ENCODE data around the gene FAM8A1. TPM values are rescaled to one million over a fixed set of nuclear protein-coding genes. Genes with fewer than 3 reads are reported as not detected.

FAM8A1 gene
- total RNA-seq = 29.7 and 31.5 TPM in 2 replicates

DNA sequence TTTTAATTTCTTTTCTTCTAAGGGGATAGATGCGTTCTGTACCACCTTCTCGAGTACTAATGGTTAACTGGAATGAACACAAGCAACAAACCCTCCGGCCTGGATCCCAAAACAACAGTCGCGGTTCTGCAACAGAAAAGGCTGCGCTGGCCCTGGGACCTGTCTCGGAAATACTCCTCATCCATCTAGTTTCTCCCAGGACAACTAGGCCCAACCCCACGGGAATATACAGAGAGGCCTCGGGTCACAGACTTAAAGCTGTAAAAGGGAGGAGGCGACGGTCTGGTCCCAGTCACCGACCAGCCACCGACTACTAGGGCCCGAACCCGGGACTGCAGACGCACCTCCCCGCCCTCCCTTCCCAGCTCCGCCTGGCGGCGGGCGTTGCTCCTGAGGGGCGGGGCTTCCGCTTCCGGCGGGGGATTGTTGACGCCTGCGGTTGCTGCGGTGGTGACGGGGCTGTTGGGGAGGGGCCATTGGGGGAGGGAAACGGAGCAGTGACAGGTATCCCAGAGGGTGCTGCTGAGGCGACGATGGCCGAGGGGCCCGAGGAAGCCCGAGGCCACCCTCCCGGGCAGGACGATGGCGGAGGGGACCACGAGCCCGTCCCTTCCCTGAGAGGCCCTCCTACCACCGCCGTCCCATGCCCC lies at the start of gene FAM8A1:
Gene FAM8A1 (plus strand): TSS at position 426 of the 650 bp plus-strand sequence. CDS start 108 bp downstream, at position 534.
- Histone ChIP-seq H3K4me2 (ENCODE audit: insufficient read depth, low read length) (peak within 1 kb of the TSS; percentile 98), H3K4me1 (ENCODE audit: insufficient read depth, low read length) (peaks cover 4% of the 10 kb centered on the region), H3K36me3 (ENCODE audit: insufficient read depth, low read length) (peaks cover 9% of the 10 kb centered on the region), H3K9me3 (ENCODE audit: low read depth, low read length) (no peaks in the 10 kb centered on the region), H4K20me1 (ENCODE audit: insufficient read depth, low read length) (no peaks in the 10 kb centered on the region), H3K27ac (ENCODE audit: low read depth, low read length) (peak within 1 kb of the TSS; percentile 54), H3K4me3 (ENCODE audit: insufficient read depth, low read length) (peak within 1 kb of the TSS; percentile 90), H3K27me3 (ENCODE audit: insufficient read depth, low read length) (no peaks in the 10 kb centered on the region), H2AFZ (ENCODE audit: low read length) (peak within 1 kb of the TSS; percentile 88), H3K79me2 (ENCODE audit: insufficient read depth, low read length) (peaks cover 17% of the 10 kb centered on the region)
- peak; percentile 96 for DNase-seq (ENCODE audit: insufficient read length, low spot score, missing footprints)
- TF ChIP-seq CTCF (IDR thresholded peaks at IDR 0.05; ENCODE audit: extremely low read depth, low read depth, low read length) = peak; percentile 33

DNA sequence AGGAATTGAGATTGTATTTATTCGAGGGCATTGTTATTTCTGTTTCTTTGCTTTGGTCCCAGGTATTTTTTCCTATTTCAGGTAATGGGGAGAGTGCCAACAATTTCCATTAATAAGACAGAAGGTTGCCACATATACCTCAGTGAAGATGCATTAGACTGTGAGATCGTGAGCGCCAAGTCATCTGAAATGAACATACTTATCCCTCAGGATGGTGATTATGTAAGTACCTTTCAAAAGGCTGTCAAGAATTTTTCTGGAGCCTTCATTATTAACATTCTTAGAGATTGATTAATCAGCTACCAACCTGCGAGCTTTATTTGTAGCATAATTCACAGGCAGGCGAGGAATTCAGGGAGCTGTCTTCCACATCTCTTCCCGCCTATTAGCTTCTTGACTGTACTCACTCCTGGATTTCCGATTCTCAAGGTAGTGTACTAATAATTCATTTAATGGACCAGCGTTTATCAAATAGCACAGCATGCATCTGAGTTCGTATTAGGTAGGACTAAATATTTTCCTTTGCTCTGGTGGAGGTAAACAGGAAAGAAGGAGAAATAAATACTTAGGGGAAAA lies 48.6 kb upstream of the FAM8A1 start:
- DNase-seq (ENCODE audit: insufficient read length, low spot score, missing footprints) = no peak
- Histone ChIP-seq H3K36me3 (ENCODE audit: insufficient read depth, low read length) (no peaks in the 10 kb centered on the region), H2AFZ (ENCODE audit: low read length) (no peak overlapping the region), H3K9me3 (ENCODE audit: low read depth, low read length) (no peaks in the 10 kb centered on the region), H3K4me1 (ENCODE audit: insufficient read depth, low read length) (no peaks in the 10 kb centered on the region), H3K79me2 (ENCODE audit: insufficient read depth, low read length) (no peaks in the 10 kb centered on the region), H3K27ac (ENCODE audit: low read depth, low read length) (no peak overlapping the region), H3K4me2 (ENCODE audit: insufficient read depth, low read length) (no peak overlapping the region), H3K27me3 (ENCODE audit: insufficient read depth, low read length) (no peaks in the 10 kb centered on the region), H4K20me1 (ENCODE audit: insufficient read depth, low read length) (no peaks in the 10 kb centered on the region), H3K4me3 (ENCODE audit: insufficient read depth, low read length) (no peak overlapping the region)
- TF ChIP-seq CTCF (IDR thresholded peaks at IDR 0.05; ENCODE audit: extremely low read depth, low read depth, low read length) = no peak

GRCh38 chr6:17552861-17553260 lies 47.2 kb upstream of the FAM8A1 start:
- Histone ChIP-seq H3K27me3 (ENCODE audit: insufficient read depth, low read length) (no peaks in the 10 kb centered on the region), H3K36me3 (ENCODE audit: insufficient read depth, low read length) (no peaks in the 10 kb centered on the region), H4K20me1 (ENCODE audit: insufficient read depth, low read length) (no peaks in the 10 kb centered on the region), H3K9me3 (ENCODE audit: low read depth, low read length) (no peaks in the 10 kb centered on the region), H3K27ac (ENCODE audit: low read depth, low read length) (no peak overlapping the region), H3K4me2 (ENCODE audit: insufficient read depth, low read length) (no peak overlapping the region), H3K79me2 (ENCODE audit: insufficient read depth, low read length) (no peaks in the 10 kb centered on the region), H2AFZ (ENCODE audit: low read length) (no peak overlapping the region), H3K4me3 (ENCODE audit: insufficient read depth, low read length) (no peak overlapping the region), H3K4me1 (ENCODE audit: insufficient read depth, low read length) (no peaks in the 10 kb centered on the region)
- TF ChIP-seq CTCF (IDR thresholded peaks at IDR 0.05; ENCODE audit: extremely low read depth, low read depth, low read length) = no peak
- no peak for DNase-seq (ENCODE audit: insufficient read length, low spot score, missing footprints)

- no peak for TF ChIP-seq CTCF (IDR thresholded peaks at IDR 0.05; ENCODE audit: extremely low read depth, low read depth, low read length)
- DNase-seq (ENCODE audit: insufficient read length, low spot score, missing footprints) = no peak
Observed at GRCh38 chr6:17556014-17556413, 44.1 kb upstream of the FAM8A1 start.

More at GRCh38 chr6:17556014-17556413, 44.1 kb upstream of the FAM8A1 start:
- Histone ChIP-seq H3K4me2 (ENCODE audit: insufficient read depth, low read length) (no peak overlapping the region), H2AFZ (ENCODE audit: low read length) (no peak overlapping the region), H3K36me3 (ENCODE audit: insufficient read depth, low read length) (no peaks in the 10 kb centered on the region), H3K79me2 (ENCODE audit: insufficient read depth, low read length) (no peaks in the 10 kb centered on the region), H3K4me1 (ENCODE audit: insufficient read depth, low read length) (no peaks in the 10 kb centered on the region), H3K9me3 (ENCODE audit: low read depth, low read length) (no peaks in the 10 kb centered on the region), H3K27ac (ENCODE audit: low read depth, low read length) (no peak overlapping the region), H4K20me1 (ENCODE audit: insufficient read depth, low read length) (no peaks in the 10 kb centered on the region), H3K4me3 (ENCODE audit: insufficient read depth, low read length) (no peak overlapping the region), H3K27me3 (ENCODE audit: insufficient read depth, low read length) (no peaks in the 10 kb centered on the region)

All from osteoblast (primary cell).